H1 (cell line): Measurements from ENCODE around the gene COPS9. TPM values are rescaled to one million over a fixed set of nuclear protein-coding genes. Genes with fewer than 3 reads are reported as not detected.

Experiments
- CTCF ChIA-PET: fragments of 300-600 bp; sonication (Branson Sonifier 250); formaldehyde crosslinking; loops from one replicate; lab custom pipeline; 2021; ENCODE audit not compliant: partially characterized antibody; lab: Charles Lee
- POLR2A ChIA-PET: fragments of 300-600 bp; sonication (Branson Sonifier 250); formaldehyde crosslinking; loops from one replicate; lab custom pipeline; 2021; ENCODE audit warnings: inconsistent platforms; ENCODE audit not compliant: partially characterized antibody; lab: Charles Lee
- DNase-seq, 2 experiments: peaks; one replicate each; pipeline versions ENCODE4 v3.0.0 to v3.0.0-alpha.2; 2010 to 2022; ENCODE audit warnings: low spot score in 2 of 2, low read depth in 1 of 2, mixed read lengths in 1 of 2
- FAIRE-seq: peaks from 2 replicates; lab custom pipeline; 2011; peaks lifted over from hg19 to GRCh38; lab: Jason Lieb, UNC
- H2AFZ ChIP-seq: 2 replicates; pipeline ENCODE4 v1.8.1; 2012; ENCODE audit warnings: low read length, inconsistent platforms
- H2AK5ac ChIP-seq: 2 replicates; pipeline ENCODE4 v1.6.1; 2013; ENCODE audit warnings: low read depth, low read length
- H2BK120ac ChIP-seq: replicated peaks from 2 replicates; pipeline ENCODE3; 2013; ENCODE audit warnings: low read depth, low read length, inconsistent platforms
- H2BK12ac ChIP-seq: 2 replicates; pipeline ENCODE4 v1.6.1; 2013; ENCODE audit warnings: low read depth, low read length
- H2BK15ac ChIP-seq: 2 replicates; pipeline ENCODE4 v1.6.1; 2013; ENCODE audit warnings: low read length
- H2BK20ac ChIP-seq: 2 replicates; pipeline ENCODE4 v1.6.1; 2013; ENCODE audit warnings: low read length
- H2BK5ac ChIP-seq: 2 replicates; pipeline ENCODE4 v1.6.1; 2013; ENCODE audit warnings: low read depth, low read length
- H3K14ac ChIP-seq: 2 replicates; pipeline ENCODE4 v1.6.1; 2013; ENCODE audit warnings: inconsistent platforms; ENCODE audit not compliant: insufficient read length
- H3K18ac ChIP-seq: 2 replicates; pipeline ENCODE4 v1.6.1; 2013; ENCODE audit warnings: low read length; ENCODE audit errors: extremely low read depth
- H3K23ac ChIP-seq: 2 replicates; pipeline ENCODE4 v1.6.1; 2013; ENCODE audit warnings: inconsistent platforms; ENCODE audit not compliant: insufficient read length
- H3K23me2 ChIP-seq: 2 replicates; pipeline ENCODE4 v1.6.1; 2013; ENCODE audit warnings: low read depth, low read length
- H3K27ac ChIP-seq: 2 replicates; pipeline ENCODE4 v1.6.1; 2011; ENCODE audit warnings: low read depth, low read length, inconsistent platforms
- H3K27me3 ChIP-seq, 4 experiments: replicated peaks in 1 of 4; 1 replicate in 1 of 4; 2 replicates in 3 of 4; pipeline versions ENCODE4 v1.6.1 to v1.8.1; 2011 to 2013; ENCODE audit warnings: low read length in 3 of 4, mild to moderate bottlenecking in 3 of 4, inconsistent platforms in 2 of 4, mixed read lengths in 2 of 4, moderate library complexity in 1 of 4; ENCODE audit not compliant: control insufficient read depth in 3 of 4, insufficient read depth in 3 of 4; ENCODE audit errors: extremely low read depth in 1 of 4
- H3K36me3 ChIP-seq, 4 experiments: 2 replicates each; pipeline versions ENCODE4 v1.6.1 to v1.8.1; 2011 to 2013; ENCODE audit warnings: mild to moderate bottlenecking in 4 of 4, low read length in 3 of 4, moderate library complexity in 2 of 4, control low read depth in 1 of 4, inconsistent platforms in 1 of 4; ENCODE audit not compliant: insufficient read depth in 4 of 4, control insufficient read depth in 2 of 4
- H3K4ac ChIP-seq: replicated peaks from 2 replicates; pipeline ENCODE3; 2013; ENCODE audit warnings: low read length, low read depth, mixed read lengths, inconsistent platforms; ENCODE audit not compliant: insufficient read length
- H3K4me1 ChIP-seq, 4 experiments: replicated peaks in 1 of 4; 1 replicate in 1 of 4; 2 replicates in 3 of 4; pipeline versions ENCODE4 v1.6.1 to v1.8.1; 2011 to 2013; ENCODE audit warnings: low read length in 3 of 4, inconsistent platforms in 2 of 4, mixed read lengths in 1 of 4; ENCODE audit not compliant: insufficient read depth in 4 of 4, control insufficient read depth in 3 of 4
- H3K4me2 ChIP-seq, 2 experiments: 2 replicates each; pipeline versions ENCODE4 v1.6.1 to v1.8.1; 2011 to 2013; ENCODE audit warnings: low read depth in 2 of 2, low read length in 2 of 2, control low read depth in 1 of 2, inconsistent platforms in 1 of 2, mild to moderate bottlenecking in 1 of 2; ENCODE audit not compliant: insufficient read depth in 1 of 2
- H3K4me3 ChIP-seq, 4 experiments: fragments of 200-600, 300-600 bp in 1 of 4; sonication (generic), shearing (Covaris generic), sonication (Bioruptor Twin) in 1 of 4; 2 replicates each; pipeline versions ENCODE4 v1.5.1 to v1.8.1; 2011 to 2016; ENCODE audit warnings: low read length in 4 of 4, low read depth in 3 of 4, control low read depth in 2 of 4, inconsistent platforms in 2 of 4, mild to moderate bottlenecking in 2 of 4, mixed read lengths in 1 of 4, moderate library complexity in 1 of 4; ENCODE audit not compliant: insufficient read depth in 2 of 4; ENCODE audit errors: extremely low read depth in 1 of 4
- H3K56ac ChIP-seq: replicated peaks from 2 replicates; pipeline ENCODE3; 2013; ENCODE audit warnings: low read depth, mild to moderate bottlenecking, mixed read lengths, low read length, inconsistent platforms; ENCODE audit not compliant: insufficient read length
- H3K79me1 ChIP-seq: 2 replicates; pipeline ENCODE4 v1.6.1; 2013; ENCODE audit warnings: low read depth, low read length, control low read depth
- H3K79me2 ChIP-seq, 2 experiments: 2 replicates each; pipeline versions ENCODE4 v1.6.1 to v1.8.1; 2012 to 2013; ENCODE audit warnings: low read length in 2 of 2, mild to moderate bottlenecking in 2 of 2, inconsistent platforms in 1 of 2; ENCODE audit not compliant: insufficient read depth in 2 of 2, control insufficient read depth in 1 of 2
- H3K9ac ChIP-seq, 4 experiments: replicated peaks in 1 of 4; 1 replicate in 1 of 4; 2 replicates in 3 of 4; pipeline versions ENCODE4 v1.6.1 to v1.8.1; 2011 to 2013; ENCODE audit warnings: low read depth in 3 of 4, low read length in 3 of 4, control low read depth in 2 of 4, mild to moderate bottlenecking in 2 of 4, moderate library complexity in 2 of 4, inconsistent platforms in 1 of 4; ENCODE audit errors: extremely low read depth in 1 of 4
- H3K9me3 ChIP-seq, 2 experiments: 2 replicates each; pipeline versions ENCODE4 v1.6.1 to v1.8.1; 2012 to 2013; ENCODE audit warnings: mild to moderate bottlenecking in 2 of 2, moderate library complexity in 2 of 2, control low read depth in 1 of 2, inconsistent platforms in 1 of 2, low read depth in 1 of 2, low read length in 1 of 2, mixed read lengths in 1 of 2; ENCODE audit not compliant: insufficient read depth in 2 of 2
- H4K20me1 ChIP-seq, 2 experiments: replicated peaks in 1 of 2; 2 replicates each; pipeline versions ENCODE3 to v1.8.1; 2011 to 2013; ENCODE audit warnings: inconsistent platforms in 2 of 2, low read length in 2 of 2, mild to moderate bottlenecking in 1 of 2; ENCODE audit not compliant: insufficient read depth in 2 of 2, control insufficient read depth in 1 of 2
- H4K5ac ChIP-seq: 2 replicates; pipeline ENCODE4 v1.6.1; 2013; ENCODE audit warnings: low read length, low read depth, mixed read lengths, inconsistent platforms; ENCODE audit not compliant: insufficient read length
- H4K8ac ChIP-seq: 2 replicates; pipeline ENCODE4 v1.8.0; 2013; ENCODE audit warnings: mild to moderate bottlenecking, moderate library complexity, low read length, inconsistent platforms; ENCODE audit not compliant: insufficient read depth; ENCODE audit errors: extremely low read depth
- H4K91ac ChIP-seq: replicated peaks from 2 replicates; pipeline ENCODE3; 2013; ENCODE audit warnings: low read length, mixed read lengths, inconsistent platforms; ENCODE audit not compliant: insufficient read length
- BCL11A ChIP-seq, 2 experiments: IDR thresholded peaks; one replicate each; pipeline ENCODE4 v1.6.1; 2011; ENCODE audit warnings: low read depth in 2 of 2, low read length in 2 of 2, mild to moderate bottlenecking in 2 of 2
- CHD2 ChIP-seq: IDR thresholded peaks from 2 replicates; pipeline ENCODE4 v1.6.1; 2012; ENCODE audit warnings: low read length, improper control_type of control experiment
- CREB1 ChIP-seq: IDR thresholded peaks from 2 replicates; pipeline ENCODE4 v1.6.1; 2012; ENCODE audit warnings: inconsistent platforms
- CTBP2 ChIP-seq: IDR thresholded peaks from 2 replicates; pipeline ENCODE4 v1.7.0; 2011; ENCODE audit warnings: borderline replicate concordance, mild to moderate bottlenecking, moderate library complexity, mixed read lengths, low read length; ENCODE audit not compliant: insufficient read depth, insufficient read length
- EGR1 ChIP-seq: IDR thresholded peaks from 2 replicates; pipeline ENCODE4 v1.6.1; 2011; ENCODE audit warnings: low read depth, low read length, borderline replicate concordance
- GABPA ChIP-seq: IDR thresholded peaks from 2 replicates; pipeline ENCODE4 v1.6.1; 2011; ENCODE audit warnings: mild to moderate bottlenecking, low read length, moderate library complexity, borderline replicate concordance; ENCODE audit not compliant: insufficient read depth
- KDM1A ChIP-seq: fragments of 200-600, 300-600 bp; sonication (generic); IDR thresholded peaks from 2 replicates; pipeline ENCODE4 v1.7.1; 2016; ENCODE audit warnings: mild to moderate bottlenecking, low read length, borderline replicate concordance
- RFX5 ChIP-seq: IDR thresholded peaks from 2 replicates; pipeline ENCODE4 v1.6.1; 2011; ENCODE audit warnings: low read depth, low read length, improper control_type of control experiment, borderline replicate concordance
- SUZ12 ChIP-seq: fragments of 200-600 bp; sonication (generic); IDR thresholded peaks from 2 replicates; pipeline ENCODE4 v1.6.1; 2012; ENCODE audit warnings: mild to moderate bottlenecking, inconsistent platforms, low read length, moderate library complexity, mixed read lengths
- TAF1 ChIP-seq: IDR thresholded peaks from 2 replicates; pipeline ENCODE4 v1.6.1; 2011; ENCODE audit warnings: mild to moderate bottlenecking, low read depth, low read length
- TAF7 ChIP-seq: optimal IDR thresholded peaks from 2 replicates; pipeline ENCODE3; 2011; ENCODE audit warnings: low read depth, mild to moderate bottlenecking, inconsistent platforms, low read length, moderate library complexity, borderline replicate concordance
- USF2 ChIP-seq: IDR thresholded peaks from 2 replicates; pipeline ENCODE4 v1.6.1; 2011; ENCODE audit warnings: low read length, improper control_type of control experiment
- WGBS, 2 experiments: shearing (Covaris generic) in 1 of 2; methylation state at CpG; one replicate each; pipeline versions ENCODE4 v1.1.6 to v1.1.7; 2013 to 2015; ENCODE audit warnings: low lambda C conversion rate in 2 of 2, mixed read lengths in 2 of 2, inconsistent platforms in 1 of 2, low coverage in 1 of 2, missing lambda C conversion rate in 1 of 2; ENCODE audit not compliant: insufficient replicate concordance in 2 of 2, insufficient coverage in 1 of 2, insufficient read length in 1 of 2; ENCODE audit errors: extremely low coverage in 1 of 2, missing lambda C conversion rate in 1 of 2; 5-methylcytosine and 5-hydroxymethylcytosine counted together
- polyA plus RNA-seq, 7 experiments: library from polyadenylated mRNA; depleted of rRNA in 3 of 7; stranded (reverse) in 5 of 7; unstranded in 2 of 7; fragments of >200 nt in 5 of 7; fragments of 200-250 nt in 2 of 7; gene quantifications; 1 replicate in 5 of 7; 2 replicates in 1 of 7; 4 replicates in 1 of 7; pipeline versions ENCODE4 v1.2.1 to v1.2.3, GENCODE V29; 2011 to 2013; ENCODE audit warnings: missing spikeins in 2 of 7, mixed read lengths in 2 of 7
- total RNA-seq: library from RNA; stranded (reverse); fragmentation: NEBNext Ultra II Directional; extraction: Animal tissue kit (Norgen Biotek cat#: 25700); gene quantifications from 2 replicates; pipeline ENCODE4 v1.2.1, GENCODE V29; 2021

COPS9 gene
- total and polyA plus RNA-seq, 2 of the 8 experiments (the other 6 are each of a cell fraction or from before 2014, with no cell fraction given) = 154 to 234 TPM

GRCh38 chr2:240162531-240162930 lies 26.4 kb upstream of the COPS9 start:
- ChIA-PET POLR2A (no interaction called here), CTCF (no interaction called here)
- Histone ChIP-seq H3K23ac (no peak overlapping the region), H4K91ac (no peak overlapping the region), H2BK15ac (no peak overlapping the region), H3K4me3 (no peak overlapping the region), H4K5ac (no peak overlapping the region), H3K79me2 (no peaks in the 10 kb centered on the region), H2BK120ac (no peak overlapping the region), H2BK12ac (no peak overlapping the region), H3K14ac (no peak overlapping the region), H3K56ac (no peak overlapping the region), H2AFZ (no peak overlapping the region), H3K18ac (no peak overlapping the region), H3K4ac (no peak overlapping the region), H2BK20ac (no peak overlapping the region), H3K9ac (no peak overlapping the region), H3K27me3 (no peaks in the 10 kb centered on the region; a peak in 1 of 7 replicates), H2BK5ac (no peak overlapping the region), H2AK5ac (no peak overlapping the region), H3K27ac (no peak overlapping the region), H3K79me1 (no peaks in the 10 kb centered on the region), H3K36me3 (no peaks in the 10 kb centered on the region), H3K4me1 (no peaks in the 10 kb centered on the region), H3K23me2 (peaks cover 3% of the 10 kb centered on the region; the same call in 1 of the 2 replicates), H3K4me2 (no peak overlapping the region), H4K8ac (peak overlapping the region; percentile 25; the same call in 1 of the 2 replicates), H3K9me3 (peaks cover 0 to 4% of the 10 kb centered on the region in 2 experiments; a peak in 2 of 4 replicates), H4K20me1 (no peaks in the 10 kb centered on the region)
- WGBS, 2 experiments = 90% methylated on average over 6 of the region's 6 CpGs; no CpG with 5 or more reads in 1 of the 2 experiments
- DNase-seq (no peak), FAIRE-seq (no peak)
- TF ChIP-seq CREB1 = no peak
- no peak for TF ChIP-seq USF2
- TF ChIP-seq EGR1 = no peak
- TF ChIP-seq SUZ12 = no peak
- no peak for TF ChIP-seq CTBP2
- no peak for TF ChIP-seq KDM1A
- TF ChIP-seq GABPA = no peak
- TF ChIP-seq CHD2 = no peak
- TF ChIP-seq TAF1 = no peak
- no peak for TF ChIP-seq BCL11A (IDR thresholded peaks at IDR 0.05; ENCODE audit: low read depth in 2 of 2, low read length in 2 of 2)
- no peak for TF ChIP-seq TAF7
- TF ChIP-seq RFX5 = no peak
